Measurements from ENCODE around the gene TNFRSF14. TPM values are rescaled to one million over a fixed set of nuclear protein-coding genes. Genes with fewer than 3 reads are reported as not detected.

Gene TNFRSF14
- total and polyA plus RNA-seq, 4 donors: 33.9 to 137 (median 72.4) TPM

- Histone ChIP-seq H3K9me3 (ENCODE audit: control insufficient read depth, low read length) (no peaks in the 10 kb centered on the region), H3K27me3 (ENCODE audit: control insufficient read depth in 1 of 2, insufficient read depth in 2 of 2, low read length in 1 of 2) (no peaks in the 10 kb centered on the region), H3K36me3 (ENCODE audit: control insufficient read depth in 1 of 2, insufficient read depth in 2 of 2, low read length in 1 of 2) (no peaks in the 10 kb centered on the region), H3K4me1 (ENCODE audit: control insufficient read depth in 1 of 2, insufficient read depth in 2 of 2, low read length in 2 of 2) (no peaks in the 10 kb centered on the region), H3K4me3 (ENCODE audit: low read length in 2 of 2) (no peak overlapping the region), H3K27ac (ENCODE audit: low read depth in 1 of 2, low read length in 2 of 2) (no peak overlapping the region)
- WGBS, 2 donors: 90 to 94% methylated on average over 14 to 15 of the region's 15 CpGs
- DNase-seq (peak in 1 of 2 donors; percentile 56), ATAC-seq (ENCODE audit: low FRiP score) (no peak)
- intact Hi-C loops (cut with DNase I): no loop called here
These were observed 50.3 kb downstream of the TNFRSF14 start for GRCh38 chr1:2606396-2606880.

- Histone ChIP-seq H3K9me3 (ENCODE audit: control insufficient read depth, low read length) (no peaks in the 10 kb centered on the region), H3K27me3 (ENCODE audit: control insufficient read depth in 1 of 2, insufficient read depth in 2 of 2, low read length in 1 of 2) (no peaks in the 10 kb centered on the region), H3K27ac (ENCODE audit: low read depth in 1 of 2, low read length in 2 of 2) (no peak overlapping the region), H3K36me3 (ENCODE audit: control insufficient read depth in 1 of 2, insufficient read depth in 2 of 2, low read length in 1 of 2) (no peaks in the 10 kb centered on the region), H3K4me3 (ENCODE audit: low read length in 2 of 2) (no peak overlapping the region), H3K4me1 (ENCODE audit: control insufficient read depth in 1 of 2, insufficient read depth in 2 of 2, low read length in 2 of 2) (no peaks in the 10 kb centered on the region)
- WGBS, 2 donors: 66 to 75% methylated on average over 36 of the region's 36 CpGs
- peak in 1 of 2 donors; percentile 72 for DNase-seq
- ATAC-seq (ENCODE audit: low FRiP score): no peak
- intact Hi-C loops (cut with DNase I): no loop called here
These were observed 50.9 kb downstream of the TNFRSF14 start for GRCh38 chr1:2606881-2607621.

GRCh38 chr1:2607641-2608091, 51.5 kb downstream of the TNFRSF14 start:
- no peak overlapping the region for H3K4me3 ChIP-seq (ENCODE audit: low read length in 2 of 2)
- no peaks in the 10 kb centered on the region for H3K36me3 ChIP-seq (ENCODE audit: control insufficient read depth in 1 of 2, insufficient read depth in 2 of 2, low read length in 1 of 2)
- no peak overlapping the region for H3K27ac ChIP-seq (ENCODE audit: low read depth in 1 of 2, low read length in 2 of 2)
- intact Hi-C loops (cut with DNase I): no loop called here
- 15 to 26% methylated on average over 13 of the region's 13 CpGs for WGBS, 2 donors
- H3K27me3 ChIP-seq (ENCODE audit: control insufficient read depth in 1 of 2, insufficient read depth in 2 of 2, low read length in 1 of 2): no peaks in the 10 kb centered on the region
- no peaks in the 10 kb centered on the region for H3K9me3 ChIP-seq (ENCODE audit: control insufficient read depth, low read length)
- DNase-seq (peak; percentile 42 to 69), ATAC-seq (ENCODE audit: low FRiP score) (no peak)
- H3K4me1 ChIP-seq (ENCODE audit: control insufficient read depth in 1 of 2, insufficient read depth in 2 of 2, low read length in 2 of 2): no peaks in the 10 kb centered on the region

GRCh38 chr1:2609319-2610035, 53.3 kb downstream of the TNFRSF14 start:
- Histone ChIP-seq H3K9me3 (ENCODE audit: control insufficient read depth, low read length) (peaks cover 6% of the 10 kb centered on the region), H3K27me3 (ENCODE audit: control insufficient read depth in 1 of 2, insufficient read depth in 2 of 2, low read length in 1 of 2) (no peaks in the 10 kb centered on the region), H3K4me1 (ENCODE audit: control insufficient read depth in 1 of 2, insufficient read depth in 2 of 2, low read length in 2 of 2) (no peaks in the 10 kb centered on the region), H3K27ac (ENCODE audit: low read depth in 1 of 2, low read length in 2 of 2) (no peak overlapping the region), H3K36me3 (ENCODE audit: control insufficient read depth in 1 of 2, insufficient read depth in 2 of 2, low read length in 1 of 2) (no peaks in the 10 kb centered on the region), H3K4me3 (ENCODE audit: low read length in 2 of 2) (no peak overlapping the region)
- intact Hi-C loops (cut with DNase I): no loop called here
- ATAC-seq (ENCODE audit: low FRiP score): no peak
- peak; percentile 42 to 72 for DNase-seq
- WGBS, 2 donors: 89 to 92% methylated on average over 28 to 34 of the region's 34 CpGs

- H3K27ac ChIP-seq (ENCODE audit: low read depth in 1 of 2, low read length in 2 of 2): no peak overlapping the region
- H3K4me1 ChIP-seq (ENCODE audit: control insufficient read depth in 1 of 2, insufficient read depth in 2 of 2, low read length in 2 of 2): no peaks in the 10 kb centered on the region
- no peaks in the 10 kb centered on the region for H3K36me3 ChIP-seq (ENCODE audit: control insufficient read depth in 1 of 2, insufficient read depth in 2 of 2, low read length in 1 of 2)
- H3K27me3 ChIP-seq (ENCODE audit: control insufficient read depth in 1 of 2, insufficient read depth in 2 of 2, low read length in 1 of 2): no peaks in the 10 kb centered on the region
- ATAC-seq (ENCODE audit: low FRiP score): no peak
- peak in 1 of 2 donors; percentile 62 for DNase-seq
- no peak overlapping the region for H3K4me3 ChIP-seq (ENCODE audit: low read length in 2 of 2)
- WGBS, 2 donors: 59 to 64% methylated on average over 21 of the region's 21 CpGs
- H3K9me3 ChIP-seq (ENCODE audit: control insufficient read depth, low read length): peaks cover 6% of the 10 kb centered on the region
- intact Hi-C loops (cut with DNase I): no loop called here
These were observed 54.1 kb downstream of the TNFRSF14 start for GRCh38 chr1:2610036-2610959.

GRCh38 chr1:2611031-2611501, 54.9 kb downstream of the TNFRSF14 start:
- Histone ChIP-seq H3K27ac (ENCODE audit: low read depth in 1 of 2, low read length in 2 of 2) (no peak overlapping the region), H3K36me3 (ENCODE audit: control insufficient read depth in 1 of 2, insufficient read depth in 2 of 2, low read length in 1 of 2) (no peaks in the 10 kb centered on the region), H3K27me3 (ENCODE audit: control insufficient read depth in 1 of 2, insufficient read depth in 2 of 2, low read length in 1 of 2) (no peaks in the 10 kb centered on the region), H3K4me3 (ENCODE audit: low read length in 2 of 2) (no peak overlapping the region), H3K4me1 (ENCODE audit: control insufficient read depth in 1 of 2, insufficient read depth in 2 of 2, low read length in 2 of 2) (no peaks in the 10 kb centered on the region), H3K9me3 (ENCODE audit: control insufficient read depth, low read length) (peaks cover 7% of the 10 kb centered on the region)
- no peak for ATAC-seq (ENCODE audit: low FRiP score)
- intact Hi-C loops (cut with DNase I): no loop called here
- 4 to 7% methylated on average over 21 to 24 of the region's 24 CpGs for WGBS, 2 donors
- DNase-seq: peak; percentile 49 to 77

- DNase-seq (peak; percentile 37 to 45), ATAC-seq (ENCODE audit: low FRiP score) (no peak)
- intact Hi-C loops (cut with DNase I): no loop called here
- no peak overlapping the region for H3K4me3 ChIP-seq (ENCODE audit: low read length in 2 of 2)
- H3K27me3 ChIP-seq (ENCODE audit: control insufficient read depth in 1 of 2, insufficient read depth in 2 of 2, low read length in 1 of 2): no peaks in the 10 kb centered on the region
- H3K9me3 ChIP-seq (ENCODE audit: control insufficient read depth, low read length): peaks cover 11% of the 10 kb centered on the region
- 83 to 89% methylated on average over 19 of the region's 19 CpGs for WGBS, 2 donors
- H3K36me3 ChIP-seq (ENCODE audit: control insufficient read depth in 1 of 2, insufficient read depth in 2 of 2, low read length in 1 of 2): no peaks in the 10 kb centered on the region
- H3K4me1 ChIP-seq (ENCODE audit: control insufficient read depth in 1 of 2, insufficient read depth in 2 of 2, low read length in 2 of 2): no peaks in the 10 kb centered on the region
- H3K27ac ChIP-seq (ENCODE audit: low read depth in 1 of 2, low read length in 2 of 2): no peak overlapping the region
These were observed 55.7 kb downstream of the TNFRSF14 start for GRCh38 chr1:2611621-2612437.
